Stomach smooth muscle (tissue), 2 donors: ENCODE results near the gene SULT1C3.

Source experiments
- H3K27ac ChIP-seq: one replicate; pipeline ENCODE4 v1.7.0; 2013; ENCODE audit warnings: mild to moderate bottlenecking, low read length, inconsistent platforms
- H3K27me3 ChIP-seq, 2 donors: one replicate each; pipeline ENCODE4 v1.7.0; 2013; ENCODE audit warnings: low read length in 2 of 2; ENCODE audit not compliant: insufficient read depth in 2 of 2, control insufficient read depth in 1 of 2
- H3K36me3 ChIP-seq, 2 donors: one replicate each; pipeline ENCODE4 v1.7.0; 2013; ENCODE audit warnings: low read length in 2 of 2; ENCODE audit not compliant: control insufficient read depth in 2 of 2, insufficient read depth in 2 of 2
- H3K4me1 ChIP-seq: one replicate; pipeline ENCODE4 v1.7.0; 2013; ENCODE audit warnings: low read length; ENCODE audit not compliant: control insufficient read depth, insufficient read depth
- H3K4me3 ChIP-seq, 2 donors: one replicate each; pipeline ENCODE4 v1.7.0; 2013; ENCODE audit warnings: low read length in 2 of 2
- H3K9ac ChIP-seq, 2 donors: one replicate each; pipeline ENCODE4 v1.7.0; 2013; ENCODE audit warnings: low read length in 2 of 2, mild to moderate bottlenecking in 1 of 2
- H3K9me3 ChIP-seq, 2 donors: one replicate each; pipeline ENCODE4 v1.7.0; 2013; ENCODE audit warnings: low read length in 2 of 2; ENCODE audit not compliant: control insufficient read depth in 2 of 2
- donor health status: healthy.
- donor health status: Pancreatic carcinoma.

The SULT1C3 gene

DNA sequence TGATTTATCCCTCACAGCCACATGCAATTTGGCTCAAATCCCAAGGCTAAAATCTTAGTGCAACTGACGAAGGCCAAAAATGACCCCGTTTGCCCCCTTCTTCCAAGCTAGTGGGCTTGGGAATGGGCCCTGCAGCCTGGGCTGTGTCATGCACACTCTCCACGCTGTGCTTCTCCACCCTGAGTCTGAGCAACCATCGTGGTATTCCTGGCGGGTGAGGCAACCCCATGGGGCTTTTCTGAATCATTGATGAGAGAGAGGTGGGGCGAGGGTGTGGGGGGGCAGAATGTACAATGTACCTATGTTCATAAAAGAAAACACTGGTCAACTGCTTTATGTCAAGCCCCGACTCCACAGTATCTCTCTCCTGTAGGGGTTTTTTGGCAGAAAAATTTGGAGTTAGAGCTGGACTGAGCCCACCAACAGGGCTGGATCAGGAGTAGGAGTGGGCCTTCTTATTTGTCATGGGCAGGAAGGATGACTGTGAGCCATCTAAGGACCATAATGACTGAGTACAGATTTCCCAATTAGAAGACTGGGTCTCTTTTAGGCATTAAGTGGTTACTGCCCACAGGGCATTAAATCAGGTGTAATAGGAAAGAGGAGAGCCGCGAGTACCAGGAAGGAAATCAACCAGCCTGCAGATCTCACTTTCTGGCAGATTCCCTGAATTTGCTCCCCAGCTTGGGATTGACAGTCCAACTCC is 57.8 kb downstream of the SULT1C3 start:
- peaks cover 0 to 7% of the 10 kb centered on the region in 2 donors for H3K9me3 ChIP-seq
- no peaks in the 10 kb centered on the region for H3K4me1 ChIP-seq
- H3K36me3 ChIP-seq = no peaks in the 10 kb centered on the region
- H3K4me3 ChIP-seq = no peak overlapping the region
- H3K9ac ChIP-seq = no peak overlapping the region
- no peaks in the 10 kb centered on the region for H3K27me3 ChIP-seq
- H3K27ac ChIP-seq = no peak overlapping the region

DNA sequence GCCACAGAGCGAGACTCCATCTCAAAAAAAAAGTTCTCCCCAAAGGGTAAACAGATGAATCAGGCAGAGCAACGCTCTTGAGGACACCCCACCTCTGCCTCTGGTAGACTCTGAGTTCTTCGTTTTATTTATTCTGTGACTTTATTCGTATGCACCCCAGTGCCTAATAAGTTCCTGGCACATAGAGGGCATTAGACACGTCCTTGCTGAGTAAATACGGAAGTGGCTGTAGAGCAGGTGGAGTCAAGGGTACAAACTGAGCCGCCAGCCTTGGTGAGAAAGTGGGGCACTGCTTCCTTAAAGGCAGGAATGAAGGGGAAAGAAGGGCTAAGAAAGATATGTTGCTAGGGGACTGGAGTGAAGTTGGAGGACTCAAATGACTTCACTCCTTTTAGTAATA is 61.8 kb downstream of the SULT1C3 start:
- Histone ChIP-seq H3K27me3 (peaks cover 0 to 2% of the 10 kb centered on the region in 2 donors), H3K27ac (no peak overlapping the region), H3K4me1 (no peaks in the 10 kb centered on the region), H3K9ac (no peak overlapping the region), H3K9me3 (peaks cover 0 to 7% of the 10 kb centered on the region in 2 donors), H3K4me3 (no peak overlapping the region), H3K36me3 (no peaks in the 10 kb centered on the region)

DNA sequence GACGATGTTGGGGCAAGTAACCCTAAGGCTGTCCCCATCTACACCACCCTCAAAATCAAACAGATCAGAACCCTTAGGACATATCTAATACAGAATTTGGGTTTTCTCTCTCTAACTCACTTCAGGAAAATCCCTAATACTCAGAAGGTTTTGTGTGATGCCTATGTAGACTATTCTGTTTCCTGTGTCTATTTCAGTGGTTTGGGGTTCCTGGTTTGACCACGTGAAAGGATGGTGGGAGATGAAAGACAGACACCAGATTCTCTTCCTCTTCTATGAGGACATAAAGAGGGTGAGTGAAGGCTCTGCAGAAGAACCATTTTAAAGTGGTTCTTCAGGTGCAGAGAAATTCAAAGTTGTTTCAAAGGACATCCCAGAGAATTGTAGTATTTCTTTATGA is 65.2 kb downstream of the SULT1C3 start:
- H3K27me3 ChIP-seq = peaks cover 0 to 2% of the 10 kb centered on the region in 2 donors
- no peak overlapping the region for H3K4me3 ChIP-seq
- no peak overlapping the region for H3K9ac ChIP-seq
- H3K4me1 ChIP-seq = no peaks in the 10 kb centered on the region
- peaks cover 0 to 2% of the 10 kb centered on the region in 2 donors for H3K9me3 ChIP-seq
- no peaks in the 10 kb centered on the region for H3K36me3 ChIP-seq
- no peak overlapping the region for H3K27ac ChIP-seq

DNA sequence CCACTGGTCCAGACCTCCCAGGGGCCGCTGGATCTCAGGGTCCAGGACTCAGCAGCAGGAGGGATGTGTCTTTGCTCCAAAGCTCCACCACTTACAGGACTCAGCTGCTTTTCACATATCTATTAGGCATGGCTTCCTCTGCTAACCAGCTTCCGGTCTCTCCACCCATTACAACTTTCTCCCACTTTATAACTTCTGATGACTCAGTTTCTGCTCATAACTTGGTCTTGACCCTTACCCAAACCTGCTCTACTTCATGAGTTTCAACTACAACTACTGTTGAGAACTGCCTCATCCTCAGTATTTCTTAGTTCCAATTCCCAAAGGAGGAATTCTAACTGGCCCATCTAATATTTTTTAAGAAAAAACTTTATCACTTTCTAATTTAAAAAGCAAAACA is 66.1 kb downstream of the SULT1C3 start:
- no peak overlapping the region for H3K9ac ChIP-seq
- no peaks in the 10 kb centered on the region for H3K36me3 ChIP-seq
- H3K9me3 ChIP-seq = peaks cover 0 to under 1% of the 10 kb centered on the region in 2 donors
- no peaks in the 10 kb centered on the region for H3K4me1 ChIP-seq
- no peak overlapping the region for H3K27ac ChIP-seq
- no peak overlapping the region for H3K4me3 ChIP-seq
- peaks cover 0 to 2% of the 10 kb centered on the region in 2 donors for H3K27me3 ChIP-seq

DNA sequence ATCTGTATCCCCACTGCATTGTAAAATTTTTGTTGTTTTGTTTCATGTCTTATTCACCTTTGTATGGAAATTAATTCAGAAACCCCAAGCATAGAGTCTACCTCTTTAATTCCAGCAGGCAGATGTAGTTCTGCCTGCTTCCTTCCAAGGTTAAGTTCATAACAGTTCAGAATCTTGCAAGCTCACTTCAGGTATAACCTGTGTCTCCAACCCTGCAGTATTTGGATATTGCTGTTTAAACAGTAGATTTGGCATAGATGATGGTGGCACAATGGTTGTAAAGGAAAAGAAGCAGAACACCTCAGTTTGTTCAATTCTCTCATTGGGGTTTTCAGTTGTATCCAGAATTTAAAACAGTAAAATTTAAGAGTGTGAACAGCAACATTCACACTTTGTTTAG is 70.1 kb downstream of the SULT1C3 start:
- H3K9ac ChIP-seq = no peak overlapping the region
- no peaks in the 10 kb centered on the region for H3K9me3 ChIP-seq
- no peaks in the 10 kb centered on the region for H3K36me3 ChIP-seq
- no peak overlapping the region for H3K4me3 ChIP-seq
- no peaks in the 10 kb centered on the region for H3K27me3 ChIP-seq
- no peak overlapping the region for H3K27ac ChIP-seq
- H3K4me1 ChIP-seq = no peaks in the 10 kb centered on the region
